ENCODE data around the gene HFM1.
"Not testable (repeated sequence)": the region's sequence is repeated elsewhere in the genome, so short reads cannot be mapped to it uniquely, and the experiment has no call there.

The HFM1 gene

GRCh38 chr1:91307784-91308409, 96.7 kb downstream of the HFM1 start:
- no peak for DNase-seq (ENCODE audit: low read depth in 1 of 2, low spot score in 1 of 2)
- no peak overlapping the region for H3K27ac ChIP-seq (replicated peaks)
- TF ChIP-seq GABPA (IDR thresholded peaks at IDR 0.05; ENCODE audit: low read depth) (no peak), CTCF (IDR thresholded peaks at IDR 0.05; ENCODE audit: insufficient read depth, low read length) (no peak), SPI1 (IDR thresholded peaks at IDR 0.05; ENCODE audit: borderline replicate concordance, low read depth) (no peak), POLR2AphosphoS5 (IDR thresholded peaks at IDR 0.05; ENCODE audit: low read depth) (no peak), REST (IDR thresholded peaks at IDR 0.05; ENCODE audit: insufficient replicate concordance, low read depth) (no peak)
- no peak overlapping the region for H3K4me3 ChIP-seq (replicated peaks; ENCODE audit: insufficient read depth, low read length)
- H3K27me3 ChIP-seq (ENCODE audit: insufficient read depth, poor library complexity, severe bottlenecking): no peaks in the 10 kb centered on the region

DNA sequence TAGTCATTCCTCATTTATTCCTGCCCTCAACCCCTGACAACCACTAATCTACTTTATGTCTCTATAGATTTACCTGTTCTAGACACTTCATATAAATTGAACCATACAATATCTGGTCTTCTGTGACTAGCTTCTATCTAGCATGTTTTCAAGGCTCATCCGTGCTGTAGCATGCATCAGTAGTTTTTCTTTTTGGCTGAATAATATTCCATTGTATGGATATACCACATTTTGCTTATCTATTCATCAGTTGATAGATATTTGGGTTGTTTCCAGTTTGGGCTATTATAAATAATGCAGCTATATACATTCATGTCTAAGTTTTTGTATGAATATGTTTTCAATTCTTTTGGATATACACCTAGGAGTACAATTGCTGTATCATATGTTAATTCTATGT, 101.5 kb downstream of the HFM1 start:
- DNase-seq (ENCODE audit: low read depth in 1 of 2, low spot score in 1 of 2): no peak
- no peak overlapping the region for H3K27ac ChIP-seq (replicated peaks)
- no peak overlapping the region for H3K4me3 ChIP-seq (replicated peaks; ENCODE audit: insufficient read depth, low read length)
- TF ChIP-seq SPI1 (IDR thresholded peaks at IDR 0.05; ENCODE audit: borderline replicate concordance, low read depth) (no peak), POLR2AphosphoS5 (IDR thresholded peaks at IDR 0.05; ENCODE audit: low read depth) (no peak), CTCF (IDR thresholded peaks at IDR 0.05; ENCODE audit: insufficient read depth, low read length) (no peak), REST (IDR thresholded peaks at IDR 0.05; ENCODE audit: insufficient replicate concordance, low read depth) (no peak), GABPA (IDR thresholded peaks at IDR 0.05; ENCODE audit: low read depth) (no peak)
- no peaks in the 10 kb centered on the region for H3K27me3 ChIP-seq (ENCODE audit: insufficient read depth, poor library complexity, severe bottlenecking)

- not testable (repeated sequence) for H3K27ac ChIP-seq (replicated peaks); H3K27me3 ChIP-seq (ENCODE audit: insufficient read depth, poor library complexity, severe bottlenecking); H3K4me3 ChIP-seq (replicated peaks; ENCODE audit: insufficient read depth, low read length); DNase-seq (ENCODE audit: low read depth in 1 of 2, low spot score in 1 of 2)
Measured at GRCh38 chr1:91288843-91289553, 115.6 kb downstream of the HFM1 start.

DNA sequence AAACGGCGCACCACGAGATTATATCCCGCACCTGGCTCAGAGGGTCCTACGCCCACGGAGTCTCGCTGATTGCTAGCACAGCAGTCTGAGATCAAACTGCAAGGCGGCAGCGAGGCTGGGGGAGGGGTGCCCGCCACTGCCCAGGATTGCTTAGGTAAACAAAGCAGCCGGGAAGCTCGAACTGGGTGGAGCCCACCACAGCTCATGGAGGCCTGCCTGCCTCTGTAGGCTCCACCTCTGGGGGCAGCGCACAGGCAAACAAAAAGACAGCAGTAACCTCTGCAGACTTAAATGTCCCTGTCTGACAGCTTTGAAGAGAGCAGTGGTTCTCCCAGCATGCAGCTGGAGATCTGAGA, 117.7 kb downstream of the HFM1 start:
- H3K27ac ChIP-seq (replicated peaks); H3K27me3 ChIP-seq (ENCODE audit: insufficient read depth, poor library complexity, severe bottlenecking); H3K4me3 ChIP-seq (replicated peaks; ENCODE audit: insufficient read depth, low read length); DNase-seq (ENCODE audit: low read depth in 1 of 2, low spot score in 1 of 2): not testable (repeated sequence)

DNA sequence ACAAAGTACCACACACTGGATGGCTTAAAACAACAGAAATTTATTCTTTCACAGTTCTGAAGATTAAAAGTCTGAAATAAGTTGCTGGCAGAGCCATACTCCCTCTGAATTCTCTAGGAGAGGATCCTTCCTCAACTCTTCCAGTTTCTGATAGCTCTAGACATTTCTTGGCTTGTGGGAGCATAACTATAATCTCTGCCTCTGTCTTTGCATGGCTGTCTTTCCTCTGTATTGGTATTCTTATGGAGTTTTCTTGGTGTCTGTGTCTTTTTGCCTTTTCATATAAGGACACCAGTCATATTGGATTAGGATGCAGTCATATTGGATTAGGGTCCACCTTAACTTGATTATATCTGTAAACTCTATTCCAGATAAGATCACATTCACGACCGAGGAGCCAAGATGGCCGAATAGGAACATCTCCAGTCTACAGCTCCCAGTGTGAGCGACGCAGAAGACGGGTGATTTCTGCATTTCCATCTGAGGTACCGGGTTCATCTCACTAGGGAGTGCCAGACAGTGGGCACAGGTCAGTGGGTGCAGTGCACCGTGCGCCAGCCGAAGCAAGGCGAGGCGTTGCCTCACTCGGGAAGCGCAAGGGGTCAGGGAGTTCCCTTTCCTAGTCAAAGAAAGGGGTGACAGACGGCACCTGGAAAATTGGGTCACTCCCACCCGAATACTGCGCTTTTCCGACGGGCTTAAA, 118.2 kb downstream of the HFM1 start:
- H3K27me3 ChIP-seq (ENCODE audit: insufficient read depth, poor library complexity, severe bottlenecking); H3K4me3 ChIP-seq (replicated peaks; ENCODE audit: insufficient read depth, low read length); H3K27ac ChIP-seq (replicated peaks); DNase-seq (ENCODE audit: low read depth in 1 of 2, low spot score in 1 of 2): not testable (repeated sequence)
